A673 (cell line): ENCODE results near the gene FLG. TPM values are rescaled to one million over a fixed set of nuclear protein-coding genes. Genes with fewer than 3 reads are reported as not detected.

ENCODE experiments used
- BruUV-seq: library from RNA; stranded (reverse); fragments of 400-500 nt; replicated peaks from 2 replicates; lab custom pipeline; 2021; lab: Mats Ljungman, UMichigan
- CTCF ChIA-PET: fragments of 300-600 bp; sonication (Branson Sonifier 250); formaldehyde crosslinking; loops from one replicate; lab custom pipeline; 2022; ENCODE audit warnings: antibody characterized with exemption; lab: Charles Lee
- POLR2A ChIA-PET: fragments of 300-600 bp; sonication (Branson Sonifier 250); formaldehyde crosslinking; loops from one replicate; lab custom pipeline; 2022; ENCODE audit warnings: antibody characterized with exemption; ENCODE audit not compliant: low non-redundant PET; lab: Charles Lee
- DNase-seq: peaks from one replicate; pipeline ENCODE4 v3.0.0-alpha.2; 2015; ENCODE audit warnings: low spot score
- H3K27ac ChIP-seq: fragments of 200-600 bp; sonication (generic); 2 replicates; pipeline ENCODE4 v1.5.1; 2016; ENCODE audit warnings: mixed run types, low read depth, mild to moderate bottlenecking, mixed read lengths, antibody characterized with exemption, low read length; ENCODE audit not compliant: poor library complexity, severe bottlenecking
- H3K27me3 ChIP-seq: fragments of 200-600 bp; sonication (generic); replicated peaks from 2 replicates; pipeline ENCODE4 v1.6.1; 2017; ENCODE audit warnings: mixed run types, low read depth, mild to moderate bottlenecking, mixed read lengths, antibody characterized with exemption, low read length; ENCODE audit not compliant: insufficient read depth, poor library complexity
- H3K36me3 ChIP-seq: fragments of 200-600 bp; sonication (generic); 2 replicates; pipeline ENCODE4 v1.6.1; 2016; ENCODE audit warnings: mixed run types, mild to moderate bottlenecking, mixed read lengths, antibody characterized with exemption, low read length; ENCODE audit not compliant: insufficient read depth, poor library complexity, severe bottlenecking
- H3K4me1 ChIP-seq: fragments of 200-600 bp; sonication (generic); 2 replicates; pipeline ENCODE4 v1.6.1; 2017; ENCODE audit warnings: mixed run types, mild to moderate bottlenecking, mixed read lengths, antibody characterized with exemption, low read length; ENCODE audit not compliant: insufficient read depth, poor library complexity, severe bottlenecking
- H3K4me3 ChIP-seq: fragments of 200-600 bp; sonication (generic); 2 replicates; pipeline ENCODE4 v1.5.1; 2016; ENCODE audit warnings: low read depth, mixed run types, mild to moderate bottlenecking, mixed read lengths, low read length; ENCODE audit not compliant: poor library complexity, severe bottlenecking
- H3K9me3 ChIP-seq: fragments of 200-600 bp; sonication (generic); 2 replicates; pipeline ENCODE4 v1.6.1; 2016; ENCODE audit warnings: mixed run types, low read depth, mild to moderate bottlenecking, mixed read lengths, antibody characterized with exemption, low read length; ENCODE audit not compliant: poor library complexity, severe bottlenecking
- CTCF ChIP-seq: fragments of 300-800, 200-600 bp; sonication (generic); conservative IDR thresholded peaks from 2 replicates; pipeline ENCODE4 v1.5.1; 2017; ENCODE audit warnings: low read depth, mild to moderate bottlenecking, antibody characterized with exemption, low read length, moderate library complexity, mixed read lengths
- EZH2 ChIP-seq: fragments of 200-600 bp; sonication (generic); IDR thresholded peaks from 2 replicates; pipeline ENCODE4 v1.6.1; 2017; ENCODE audit warnings: borderline replicate concordance, low read depth, mild to moderate bottlenecking, mixed read lengths, antibody characterized with exemption, low read length; ENCODE audit not compliant: poor library complexity, severe bottlenecking
- intact Hi-C: fragments of 100-400 bp; cut with micrococcal nuclease; formaldehyde crosslinking; loops from one replicate; pipeline ENCODE4 v1.10.0; 2022; ENCODE audit not compliant: unreplicated experiment
- total RNA-seq: library from RNA; stranded (reverse); gene quantifications from 2 replicates; pipeline ENCODE4 v1.2.3, GENCODE V29; 2021

Gene FLG
- total RNA-seq, 1 experiment from 2014 or later: not detected

- intact Hi-C loops: no loop called here
- BruUV-seq: no TSS peak
- POLR2A ChIA-PET: no interaction called here
Measured at GRCh38 chr1:152344438-152344837, 19.4 kb upstream of the FLG start.

GRCh38 chr1:152343006-152343405, 18.0 kb upstream of the FLG start:
- no peak for DNase-seq
- Histone ChIP-seq H3K27ac (no peak overlapping the region), H3K4me1 (no peaks in the 10 kb centered on the region), H3K27me3 (peaks cover 5% of the 10 kb centered on the region), H3K9me3 (no peaks in the 10 kb centered on the region), H3K4me3 (no peak overlapping the region), H3K36me3 (no peaks in the 10 kb centered on the region)
- ChIA-PET POLR2A (no interaction called here), CTCF (no interaction called here)
- no TSS peak for BruUV-seq
- TF ChIP-seq CTCF (no peak), EZH2 (no peak)
- intact Hi-C loops: no loop called here

More at GRCh38 chr1:152344438-152344837, 19.4 kb upstream of the FLG start:
- H3K36me3 ChIP-seq: no peaks in the 10 kb centered on the region
- CTCF ChIA-PET: no interaction called here
- TF ChIP-seq EZH2 (no peak), CTCF (no peak)
- no peaks in the 10 kb centered on the region for H3K4me1 ChIP-seq
- H3K9me3 ChIP-seq: no peaks in the 10 kb centered on the region
- H3K27ac ChIP-seq: no peak overlapping the region
- no peak for DNase-seq
- peaks cover 5% of the 10 kb centered on the region for H3K27me3 ChIP-seq
- no peak overlapping the region for H3K4me3 ChIP-seq

- no peaks in the 10 kb centered on the region for H3K36me3 ChIP-seq
- H3K4me1 ChIP-seq: no peaks in the 10 kb centered on the region
- BruUV-seq: no TSS peak
- no peaks in the 10 kb centered on the region for H3K9me3 ChIP-seq
- no peak for TF ChIP-seq EZH2
- TF ChIP-seq CTCF: no peak
- H3K27ac ChIP-seq: no peak overlapping the region
- H3K27me3 ChIP-seq: no peaks in the 10 kb centered on the region
- ChIA-PET POLR2A (no interaction called here), CTCF (no interaction called here)
- intact Hi-C loops: no loop called here
- no peak for DNase-seq
- no peak overlapping the region for H3K4me3 ChIP-seq
Measured at GRCh38 chr1:152335399-152335798, 10.4 kb upstream of the FLG start.
